Activated CD4-positive, CD25-positive, alpha-beta regulatory T cell treated with anti-CD3 and anti-CD28 coated beads, Interleukin-2, amount 50 U/mL, for 72 hours (primary cell): ENCODE measurements around the gene PLA2G4B.

Experiments used
- DNase-seq: peaks from one replicate; pipeline ENCODE4 v3.0.0; 2021

PLA2G4B gene

GRCh38 chr15:41851755-41852370 lies 13.2 kb downstream of the PLA2G4B start:
- no peak for DNase-seq

- no peak for DNase-seq
These were observed 14.3 kb downstream of the PLA2G4B start for GRCh38 chr15:41852736-41853590.

- no peak for DNase-seq
These were observed 15.2 kb downstream of the PLA2G4B start for GRCh38 chr15:41853831-41854230.

- no peak for DNase-seq
These were observed 15.8 kb downstream of the PLA2G4B start for GRCh38 chr15:41854443-41854842.

- no peak for DNase-seq
These were observed 16.8 kb downstream of the PLA2G4B start for GRCh38 chr15:41855261-41855961.

- DNase-seq: no peak
These were observed 17.6 kb downstream of the PLA2G4B start for GRCh38 chr15:41856262-41856661.

GRCh38 chr15:41856716-41857115 lies 18.1 kb downstream of the PLA2G4B start:
- no peak for DNase-seq

GRCh38 chr15:41857316-41857715 lies 18.7 kb downstream of the PLA2G4B start:
- no peak for DNase-seq

- DNase-seq: no peak
These were observed 20.1 kb downstream of the PLA2G4B start for GRCh38 chr15:41858756-41859155.

GRCh38 chr15:41860049-41860828 lies 21.6 kb downstream of the PLA2G4B start:
- DNase-seq: no peak

GRCh38 chr15:41861736-41862356 lies 23.2 kb downstream of the PLA2G4B start:
- DNase-seq: no peak

- DNase-seq: no peak
These were observed 24.0 kb downstream of the PLA2G4B start for GRCh38 chr15:41862515-41863116.

GRCh38 chr15:41865490-41866055 lies 26.9 kb downstream of the PLA2G4B start:
- no peak for DNase-seq

GRCh38 chr15:41866263-41866703 lies 27.6 kb downstream of the PLA2G4B start:
- no peak for DNase-seq

GRCh38 chr15:41866872-41867579 lies 28.4 kb downstream of the PLA2G4B start:
- DNase-seq: no peak

- no peak for DNase-seq
These were observed 29.7 kb downstream of the PLA2G4B start for GRCh38 chr15:41868321-41868720.

- no peak for DNase-seq
These were observed 31.4 kb downstream of the PLA2G4B start for GRCh38 chr15:41869770-41870688.

GRCh38 chr15:41870689-41871081 lies 32.0 kb downstream of the PLA2G4B start:
- no peak for DNase-seq

- no peak for DNase-seq
These were observed 32.7 kb downstream of the PLA2G4B start for GRCh38 chr15:41871175-41871905.
